Pancreas (tissue), 10 donors: ENCODE results near the gene COL20A1. TPM values are rescaled to one million over a fixed set of nuclear protein-coding genes. Genes with fewer than 3 reads are reported as not detected.

Source experiments
- ATAC-seq, 4 donors: fragments of 200-7000 bp; cut with Tn5 transposase; one replicate each; pipeline versions ENCODE4 v1.8.0 to v1.9.1; 2020; ENCODE audit warnings: mild to moderate bottlenecking in 4 of 4, moderate library complexity in 4 of 4
- DNase-seq, 6 donors: peaks; one replicate each; pipeline ENCODE4 v3.0.0-alpha.2; 2020
- FAIRE-seq: peaks from 2 replicates; lab custom pipeline; 2012; peaks lifted over from hg19 to GRCh38; lab: Jason Lieb, UNC
- H3K27ac ChIP-seq, 4 donors: fragments of 200-600 bp; sonication (generic); 1 replicate in 3 of 4; 2 replicates in 1 of 4; pipeline versions ENCODE4 v1.5.0 to v1.8.0; 2020
- H3K27me3 ChIP-seq, 4 donors: fragments of 200-600 bp; one replicate each; pipeline ENCODE4 v1.8.0; 2021
- H3K36me3 ChIP-seq, 3 donors: fragments of 200-600 bp; sonication (generic) in 1 of 3; one replicate each; pipeline versions ENCODE4 v1.5.0 to v1.8.0; 2020 to 2021
- H3K4me1 ChIP-seq, 3 donors: fragments of 200-600 bp; one replicate each; pipeline ENCODE4 v1.8.0; 2021
- H3K4me3 ChIP-seq, 4 donors: fragments of 200-600 bp; sonication (generic) in 2 of 4; one replicate each; pipeline versions ENCODE4 v1.5.0 to v1.8.0; 2020 to 2021
- H3K9me3 ChIP-seq, 4 donors: fragments of 200-600 bp; one replicate each; pipeline ENCODE4 v1.8.0; 2021
- WGBS, 2 donors: extraction: QIAGEN DNeasy Blood & Tissue Kit; methylation state at CpG; one replicate each; pipeline ENCODE4 v1.1.7; 2013; 5-methylcytosine and 5-hydroxymethylcytosine counted together
- intact Hi-C, 3 donors: fragments of 100-400 bp; cut with DNase I; formaldehyde crosslinking; loops; one replicate each; pipeline versions ENCODE4 v1.11.1 to v1.14.2; 2022
- polyA plus RNA-seq, 2 donors: library from polyadenylated mRNA; stranded (reverse); fragments of 200-250 nt; gene quantifications; one replicate each; pipeline ENCODE4 v1.2.3, GENCODE V29; 2013
- total RNA-seq, 6 donors: library from RNA; stranded (reverse); fragmentation: NEBNext Ultra II Directional in 4 of 6; extraction: Animal tissue kit (Norgen Biotek cat#: 25700) in 4 of 6; gene quantifications; one replicate each; pipeline versions ENCODE4 v1.2.1 to v1.2.4, GENCODE V29; 2021 to 2023
- TF ChIP-seq, protein P1 (sequence below), 4 donors: fragments of 200-600 bp; sonication (generic) in 3 of 4; IDR thresholded peaks; one replicate each; pipeline versions ENCODE4 v1.5.0 to v1.8.0; 2021; ENCODE audit warnings: antibody characterized with exemption in 4 of 4
- donor health status: healthy with polysubstance abuse.
- donor health status: DM: no; HTN: no; CAD: no; lungs with moderate emphysema.
- donor health status: DM: no; HTN: no; CAD: no.
- donor health status: control.
- donor health status: control.
- donor health status: Bipolar disorder and iron deficiency.
- donor health status: DM: yes; HTN: yes; CAD: no.
- donor health status: DM: no; HTN: no; CAD: no.
- donor health status: DM: no; HTN: no; CAD: no.
- donor health status: DM: yes; HTN: yes; CAD: no.

Gene COL20A1
- total and polyA plus RNA-seq, 8 donors = 0.05 TPM; not detected in 7

DNA sequence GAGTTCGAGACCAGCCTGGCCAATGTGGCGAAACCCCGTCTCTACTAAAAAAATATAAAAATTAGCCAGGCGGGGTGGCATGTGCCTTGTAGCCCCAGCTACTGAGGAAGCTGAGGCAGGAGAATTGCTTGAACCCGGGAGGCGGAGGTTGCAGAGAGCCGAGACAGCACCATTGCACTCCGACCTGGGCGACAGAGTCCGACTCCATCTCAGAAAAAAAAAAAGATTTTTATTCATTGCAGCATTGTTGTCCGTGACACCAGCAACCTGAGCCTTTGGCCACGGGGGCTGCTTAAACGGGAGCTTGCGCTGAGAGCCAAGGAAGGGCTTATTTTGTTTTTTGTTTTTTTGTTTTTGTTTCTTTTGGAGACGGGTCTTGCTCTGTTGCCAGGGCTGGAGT lies 13.1 kb upstream of the COL20A1 start:
- TF ChIP-seq, protein P1, sequence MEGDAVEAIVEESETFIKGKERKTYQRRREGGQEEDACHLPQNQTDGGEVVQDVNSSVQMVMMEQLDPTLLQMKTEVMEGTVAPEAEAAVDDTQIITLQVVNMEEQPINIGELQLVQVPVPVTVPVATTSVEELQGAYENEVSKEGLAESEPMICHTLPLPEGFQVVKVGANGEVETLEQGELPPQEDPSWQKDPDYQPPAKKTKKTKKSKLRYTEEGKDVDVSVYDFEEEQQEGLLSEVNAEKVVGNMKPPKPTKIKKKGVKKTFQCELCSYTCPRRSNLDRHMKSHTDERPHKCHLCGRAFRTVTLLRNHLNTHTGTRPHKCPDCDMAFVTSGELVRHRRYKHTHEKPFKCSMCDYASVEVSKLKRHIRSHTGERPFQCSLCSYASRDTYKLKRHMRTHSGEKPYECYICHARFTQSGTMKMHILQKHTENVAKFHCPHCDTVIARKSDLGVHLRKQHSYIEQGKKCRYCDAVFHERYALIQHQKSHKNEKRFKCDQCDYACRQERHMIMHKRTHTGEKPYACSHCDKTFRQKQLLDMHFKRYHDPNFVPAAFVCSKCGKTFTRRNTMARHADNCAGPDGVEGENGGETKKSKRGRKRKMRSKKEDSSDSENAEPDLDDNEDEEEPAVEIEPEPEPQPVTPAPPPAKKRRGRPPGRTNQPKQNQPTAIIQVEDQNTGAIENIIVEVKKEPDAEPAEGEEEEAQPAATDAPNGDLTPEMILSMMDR (IDR thresholded peaks at IDR 0.05) = no peak
- intact Hi-C loops = no loop called here
- WGBS, 2 donors = 92 to 93% methylated on average over 15 of the region's 15 CpGs
- FAIRE-seq (no peak), ATAC-seq (no peak), DNase-seq (peak in 1 of 6 donors; percentile 13)
- H3K4me1 ChIP-seq = peaks cover 0 to 2% (median 1%) of the 10 kb centered on the region in 3 donors
- no peak overlapping the region for H3K27ac ChIP-seq
- H3K36me3 ChIP-seq = peaks cover 0 to 44% (median 11%) of the 10 kb centered on the region in 3 donors
- H3K27me3 ChIP-seq = no peaks in the 10 kb centered on the region
- H3K4me3 ChIP-seq = no peak overlapping the region
- H3K9me3 ChIP-seq = no peaks in the 10 kb centered on the region

DNA sequence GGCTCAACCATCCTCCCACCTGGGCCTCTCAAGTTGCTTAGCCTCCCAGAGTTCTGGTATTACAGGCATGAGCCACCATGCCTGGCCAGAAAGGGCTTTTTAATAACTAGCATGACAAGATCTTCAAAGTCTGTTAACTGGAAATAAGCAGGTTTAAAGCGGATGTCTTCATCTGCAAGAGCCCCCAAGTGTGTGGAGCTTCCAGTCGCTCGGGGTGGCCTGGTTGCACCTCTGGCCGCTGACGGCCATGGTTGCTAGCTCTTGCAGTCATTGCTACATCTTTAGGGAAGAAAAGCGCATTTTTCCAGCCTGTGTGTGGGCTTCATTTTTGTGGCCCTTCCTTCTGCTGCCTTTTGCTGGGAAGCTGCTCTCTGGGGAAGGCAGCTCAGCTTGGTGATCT lies 12.6 kb upstream of the COL20A1 start:
- H3K9me3 ChIP-seq = no peaks in the 10 kb centered on the region
- H3K4me3 ChIP-seq = no peak overlapping the region
- H3K27ac ChIP-seq = no peak overlapping the region
- no peaks in the 10 kb centered on the region for H3K4me1 ChIP-seq
- DNase-seq = peak in 1 of 6 donors; percentile 20
- TF ChIP-seq, protein P1 (IDR thresholded peaks at IDR 0.05) = no peak
- ATAC-seq = no peak
- peaks cover 0 to 49% (median 11%) of the 10 kb centered on the region in 3 donors for H3K36me3 ChIP-seq
- no peak for FAIRE-seq
- H3K27me3 ChIP-seq = no peaks in the 10 kb centered on the region
- intact Hi-C loops = no loop called here
- 95 to 96% methylated on average over 6 of the region's 6 CpGs for WGBS, 2 donors

DNA sequence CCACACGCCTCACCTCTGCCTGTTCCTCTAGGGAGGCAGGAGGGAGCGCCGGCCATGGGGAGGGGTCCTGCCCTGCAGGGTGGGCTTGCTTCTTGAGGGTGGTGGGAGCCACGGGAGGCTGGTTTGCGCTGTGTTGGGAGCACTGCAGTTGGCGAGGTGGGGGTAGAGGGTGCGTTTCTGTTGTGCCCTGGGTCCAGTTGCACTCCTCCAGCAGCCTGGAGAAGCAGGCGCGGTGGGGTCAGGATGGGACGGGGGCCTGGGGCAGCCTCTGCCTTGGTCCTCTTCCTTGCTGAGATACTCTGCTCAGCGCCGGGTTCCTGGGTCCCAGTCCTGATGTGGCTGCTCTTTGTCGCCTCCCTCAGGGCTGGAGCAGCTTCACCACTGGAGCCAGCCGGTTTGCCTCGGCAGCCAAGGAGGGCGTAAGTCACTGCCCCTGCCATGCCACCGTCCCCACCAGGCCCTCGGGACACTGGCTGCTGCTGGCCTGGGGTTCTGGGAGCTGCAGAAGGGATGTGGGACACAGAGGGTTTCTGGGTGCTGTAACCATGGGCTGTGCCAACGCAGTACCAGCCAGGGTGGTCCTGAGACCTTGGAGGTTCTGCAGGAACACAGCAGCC lies 11.9 kb upstream of the COL20A1 start:
- 85 to 87% methylated on average over 19 of the region's 19 CpGs for WGBS, 2 donors
- DNase-seq (peak in 1 of 6 donors; percentile 60), FAIRE-seq (no peak), ATAC-seq (no peak)
- TF ChIP-seq, protein P1 (IDR thresholded peaks at IDR 0.05) = no peak
- no peak overlapping the region for H3K27ac ChIP-seq
- peaks cover 0 to 55% (median 11%) of the 10 kb centered on the region in 3 donors for H3K36me3 ChIP-seq
- intact Hi-C loops = no loop called here
- H3K9me3 ChIP-seq = no peaks in the 10 kb centered on the region
- no peaks in the 10 kb centered on the region for H3K27me3 ChIP-seq
- H3K4me1 ChIP-seq = no peaks in the 10 kb centered on the region
- H3K4me3 ChIP-seq = no peak overlapping the region

DNA sequence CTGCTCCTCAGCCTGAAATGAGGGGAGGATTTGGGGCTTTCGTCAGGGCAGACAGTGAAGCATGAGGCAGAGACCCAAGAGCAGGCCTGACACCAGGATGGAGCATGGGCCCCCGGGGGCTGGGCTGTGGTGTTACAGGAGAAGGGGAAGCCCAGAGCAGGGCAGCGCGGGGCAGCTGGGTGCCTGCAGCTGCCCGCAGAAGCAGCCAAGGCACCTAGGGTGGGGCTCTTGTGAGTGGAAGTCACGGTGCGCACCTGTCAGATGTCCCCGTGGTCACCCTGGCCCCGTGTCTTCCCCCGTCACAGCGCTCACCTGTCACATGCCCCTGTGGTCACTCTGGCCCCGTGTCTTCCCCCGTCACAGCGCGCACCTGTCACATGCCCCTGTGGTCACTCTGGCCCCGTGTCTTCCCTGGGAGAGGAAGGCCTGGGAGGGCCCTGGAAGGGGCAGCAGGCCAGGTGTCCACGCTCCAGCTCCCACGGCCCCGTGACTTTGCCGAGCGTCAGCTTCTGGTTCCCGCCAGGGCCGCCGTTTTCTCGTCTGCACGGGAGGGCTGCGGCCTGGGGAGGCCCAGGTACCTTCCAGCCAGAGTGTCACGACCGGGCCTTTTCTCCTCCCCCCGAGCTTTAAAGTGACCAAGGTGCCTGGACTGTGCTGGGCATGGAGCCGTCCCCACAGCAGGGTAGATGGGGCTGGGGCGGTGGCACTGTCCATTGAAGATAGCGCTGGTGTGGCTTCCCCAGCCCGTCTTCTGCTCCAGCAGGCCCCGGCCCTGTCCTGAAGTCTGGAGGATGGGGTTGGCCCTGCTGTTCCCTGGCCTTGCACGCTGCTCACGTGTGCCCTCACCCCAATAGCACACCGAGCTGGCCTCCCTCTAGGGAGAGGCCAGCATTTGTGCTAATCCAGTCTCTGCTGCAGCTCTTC lies 11.0 kb upstream of the COL20A1 start:
- no peak for FAIRE-seq
- WGBS, 2 donors = 91 to 92% methylated on average over 31 to 38 of the region's 38 CpGs
- H3K36me3 ChIP-seq = peaks cover 0 to 53% (median 11%) of the 10 kb centered on the region in 3 donors
- TF ChIP-seq, protein P1 (IDR thresholded peaks at IDR 0.05) = no peak
- DNase-seq = peak in 1 of 6 donors; percentile 59
- ATAC-seq = no peak
- H3K27ac ChIP-seq = no peak overlapping the region
- H3K4me3 ChIP-seq = no peak overlapping the region
- H3K9me3 ChIP-seq = no peaks in the 10 kb centered on the region
- no peaks in the 10 kb centered on the region for H3K4me1 ChIP-seq
- H3K27me3 ChIP-seq = no peaks in the 10 kb centered on the region
- intact Hi-C loops = no loop called here
